Measurements from ENCODE around the gene UBE2Q1. TPM values are rescaled to one million over a fixed set of nuclear protein-coding genes. Genes with fewer than 3 reads are reported as not detected.

UBE2Q1 gene
- total RNA-seq, 1 donor from 2014 or later = 102 TPM

DNA sequence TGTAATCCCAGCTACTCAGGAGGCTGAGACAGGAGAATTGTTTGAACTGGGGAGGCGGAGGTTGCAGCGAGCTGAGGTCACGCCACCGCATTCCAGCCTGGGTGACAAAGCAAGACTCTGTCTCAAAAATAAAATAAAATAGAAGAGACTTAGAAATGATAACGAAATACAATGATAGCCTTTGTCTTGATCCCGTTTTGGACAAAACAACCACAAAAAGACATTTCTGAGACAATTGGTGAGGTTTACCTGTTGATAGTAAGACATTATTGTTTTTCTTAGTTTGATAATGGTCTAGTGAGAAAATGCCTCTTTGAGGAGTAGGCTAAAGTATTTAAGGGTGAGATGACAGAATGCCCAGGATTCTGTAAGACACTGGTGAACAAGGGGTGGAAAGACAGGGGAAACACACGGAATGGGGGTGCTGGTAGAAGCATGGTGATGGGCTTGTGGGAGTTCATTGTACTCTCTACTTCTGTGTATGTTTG lies 44.4 kb downstream of the UBE2Q1 start:
- intact Hi-C loops (cut with micrococcal nuclease) = no loop called here

DNA sequence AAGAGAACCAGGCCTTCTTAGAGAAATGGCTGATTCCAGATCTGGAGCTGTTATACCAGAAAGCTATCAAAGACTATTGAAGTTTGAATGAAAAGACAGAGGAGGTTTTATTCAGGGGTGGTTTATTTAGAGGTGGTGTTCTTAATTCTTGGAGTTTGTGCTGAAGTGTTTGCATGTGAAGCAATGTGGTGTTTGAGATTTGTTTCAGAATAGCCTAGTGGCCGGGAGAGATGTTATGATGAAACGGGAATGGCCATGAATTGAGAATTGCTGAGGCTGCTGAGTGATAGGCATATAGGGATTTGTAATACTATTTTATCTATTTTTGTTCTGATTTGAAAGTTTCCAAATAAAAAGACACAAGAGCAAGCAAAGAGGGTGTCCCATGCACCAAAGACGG lies 45.7 kb downstream of the UBE2Q1 start:
- intact Hi-C loops (cut with micrococcal nuclease) = no loop called here

DNA sequence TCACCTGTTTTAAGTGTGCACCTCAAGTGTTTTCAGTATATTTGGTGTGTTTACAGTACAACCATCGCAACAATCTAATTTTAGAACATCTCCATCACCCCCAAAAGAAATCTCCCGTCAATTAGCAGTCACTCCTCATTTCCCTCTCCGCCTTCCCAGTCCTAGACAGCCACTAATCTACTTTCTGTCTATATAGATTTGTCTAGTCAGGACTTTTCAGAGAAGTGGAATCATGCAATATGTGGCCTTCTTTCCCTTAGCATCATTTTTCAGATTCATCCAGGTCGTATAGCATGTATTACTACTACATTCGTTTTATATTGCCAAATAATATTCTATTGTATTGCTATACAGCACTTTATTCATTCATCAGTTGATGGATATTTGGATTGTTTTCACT lies 54.6 kb downstream of the UBE2Q1 start:
- intact Hi-C loops (cut with micrococcal nuclease) = loop anchor here (5.0 kb wide), 1 partner anchor 578 kb away; no protein-coding TSS in a partner anchor

- intact Hi-C loops (cut with micrococcal nuclease) = loop anchor here (5.0 kb wide), 1 partner anchor 580 kb away; no protein-coding TSS in a partner anchor
These were observed 55.7 kb downstream of the UBE2Q1 start for GRCh38 chr1:154502744-154503115.

- intact Hi-C loops (cut with micrococcal nuclease) = loop anchor here (5.0 kb wide), 1 partner anchor 580 kb away; no protein-coding TSS in a partner anchor
These were observed 56.3 kb downstream of the UBE2Q1 start, which contains the start of the genes SHE and TDRD10 for GRCh38 chr1:154502066-154502743. Gene SHE, minus strand, starts transcription at chr1:154502412. Its CDS starts 386 bp downstream, at chr1:154502026. Gene TDRD10, plus strand, starts transcription at chr1:154502219. Its CDS starts 4,685 bp downstream, at chr1:154506904.

DNA sequence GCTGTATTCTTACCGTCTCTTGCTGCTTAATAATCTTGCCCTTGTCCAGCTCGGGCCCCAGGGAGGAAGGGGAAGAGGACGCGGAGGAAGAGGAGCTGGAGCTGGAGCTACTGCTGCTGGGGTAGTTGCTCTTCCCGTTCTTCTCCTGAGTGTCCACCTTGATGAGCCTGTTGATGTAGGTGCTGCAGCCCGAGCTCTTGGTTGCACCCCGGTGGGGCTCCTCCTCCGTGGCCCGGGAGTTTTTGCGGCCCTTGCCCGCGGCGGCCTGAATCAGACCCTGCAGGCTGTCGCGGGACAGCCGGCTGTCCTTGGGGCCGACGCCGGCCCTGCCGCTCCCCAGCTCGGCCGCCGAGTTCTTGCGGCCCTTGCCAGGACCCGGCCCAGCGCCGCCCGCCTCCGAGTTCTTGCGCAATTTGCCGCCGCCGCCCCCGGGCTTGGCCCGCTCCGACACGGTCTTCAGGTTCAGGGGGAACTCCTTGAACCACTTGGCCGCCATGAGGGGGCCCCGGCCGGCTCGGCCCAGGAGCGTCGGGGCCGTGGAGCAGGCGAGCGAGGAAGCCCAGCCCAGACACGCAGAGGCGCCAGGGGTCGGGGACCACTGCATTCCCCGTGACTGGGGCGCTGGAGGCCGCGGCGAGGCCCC lies 56.9 kb downstream of the UBE2Q1 start:
- intact Hi-C loops (cut with micrococcal nuclease) = loop anchor here (5.0 kb wide), 1 partner anchor 581 kb away; no protein-coding TSS in a partner anchor

DNA sequence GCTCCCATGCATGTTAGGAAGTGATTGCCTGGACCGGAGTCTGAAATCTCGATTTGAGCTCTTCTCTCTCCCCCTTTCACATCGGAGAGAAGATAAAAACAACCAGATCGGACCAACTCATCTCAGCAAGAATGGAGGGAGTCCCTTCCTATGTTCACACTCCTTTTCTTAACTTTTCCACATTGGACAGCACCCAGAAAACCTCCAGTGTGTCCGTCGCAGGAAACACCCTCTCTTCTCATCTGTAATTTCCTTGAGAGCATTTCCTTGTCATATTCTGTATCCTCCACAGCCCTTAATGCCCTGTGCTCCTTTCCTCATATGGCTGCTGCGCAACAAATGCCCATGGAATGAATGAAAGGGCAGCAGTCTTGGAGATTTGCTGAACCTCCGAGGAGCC lies 57.9 kb downstream of the UBE2Q1 start:
- intact Hi-C loops (cut with micrococcal nuclease) = loop anchor here (5.0 kb wide), 1 partner anchor 582 kb away; no protein-coding TSS in a partner anchor

DNA sequence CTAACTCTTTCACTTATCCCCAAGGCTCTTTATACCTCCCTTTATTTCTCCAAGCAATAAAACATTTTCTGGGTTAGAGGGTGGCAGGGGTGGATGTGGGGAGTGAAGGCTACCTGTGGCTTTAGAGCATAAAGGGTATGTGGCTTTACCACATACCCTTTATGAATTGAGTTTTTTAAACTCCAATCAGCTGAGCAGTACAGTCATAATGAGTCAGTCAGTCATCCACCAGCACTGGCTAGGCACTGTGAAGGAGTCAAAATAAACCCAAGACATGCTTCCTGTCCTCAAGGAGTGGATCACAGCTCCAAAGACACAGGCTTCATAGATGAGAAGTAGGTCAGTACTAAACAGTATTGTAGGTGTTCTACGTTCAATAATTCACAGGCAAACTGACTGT lies 59.0 kb downstream of the UBE2Q1 start:
- intact Hi-C loops (cut with micrococcal nuclease) = no loop called here

Other genes starting within 250 kb of the UBE2Q1 start
- gene AQP10, start 237.6 kb downstream of the UBE2Q1 start, total RNA-seq = not detected in 2 replicates
- gene ATP8B2, start 233.1 kb downstream of the UBE2Q1 start, total RNA-seq = 95.8 and 105 TPM in 2 replicates
- gene IL6R, start 153.3 kb downstream of the UBE2Q1 start, total RNA-seq = 6.4 and 9.8 TPM in 2 replicates
- not detected in 2 replicates for gene TDRD10, start 56.4 kb downstream of the UBE2Q1 start, total RNA-seq
- gene SHE, start 56.2 kb downstream of the UBE2Q1 start, total RNA-seq = not detected in 2 replicates
- gene CHRNB2, start 9.1 kb upstream of the UBE2Q1 start, total RNA-seq = not detected in 2 replicates
- 429 and 444 TPM in 2 replicates for gene ADAR, start 49.5 kb upstream of the UBE2Q1 start, total RNA-seq

Measured in T-helper 1 cell treated with Interleukin-12 subunit alpha and Interleukin-12 subunit beta and Interleukin-4 antibody, amounts not matched to agents 30 ng/mL and 1 ng/mL, for 36 hours (primary cell).